EL (cell line): ENCODE results near the gene ST6GALNAC2.
"Not testable (repeated sequence)": the region's sequence is repeated elsewhere in the genome, so short reads cannot be mapped to it uniquely, and the experiment has no call there.

ENCODE experiments used
- DNase-seq: peaks from one replicate; pipeline ENCODE4 v3.0.0-alpha.2; 2016

ST6GALNAC2 gene

DNA sequence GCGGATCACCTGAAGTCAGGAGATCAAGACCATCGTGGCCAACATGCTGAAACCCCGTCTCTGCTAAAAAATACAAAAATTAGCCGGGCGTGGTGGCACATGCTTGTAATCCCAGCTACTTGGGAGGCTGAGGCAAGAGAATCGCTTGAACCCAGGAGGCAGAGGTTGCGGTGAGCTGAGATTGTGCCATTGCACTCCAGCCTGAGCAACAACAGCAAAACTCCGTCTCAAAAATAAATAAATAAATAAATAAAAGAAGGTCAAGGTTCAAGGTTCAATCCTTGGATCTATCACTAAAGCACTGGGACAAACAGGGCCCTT, 60.2 kb downstream of the ST6GALNAC2 start:
- not testable (repeated sequence) for DNase-seq

DNA sequence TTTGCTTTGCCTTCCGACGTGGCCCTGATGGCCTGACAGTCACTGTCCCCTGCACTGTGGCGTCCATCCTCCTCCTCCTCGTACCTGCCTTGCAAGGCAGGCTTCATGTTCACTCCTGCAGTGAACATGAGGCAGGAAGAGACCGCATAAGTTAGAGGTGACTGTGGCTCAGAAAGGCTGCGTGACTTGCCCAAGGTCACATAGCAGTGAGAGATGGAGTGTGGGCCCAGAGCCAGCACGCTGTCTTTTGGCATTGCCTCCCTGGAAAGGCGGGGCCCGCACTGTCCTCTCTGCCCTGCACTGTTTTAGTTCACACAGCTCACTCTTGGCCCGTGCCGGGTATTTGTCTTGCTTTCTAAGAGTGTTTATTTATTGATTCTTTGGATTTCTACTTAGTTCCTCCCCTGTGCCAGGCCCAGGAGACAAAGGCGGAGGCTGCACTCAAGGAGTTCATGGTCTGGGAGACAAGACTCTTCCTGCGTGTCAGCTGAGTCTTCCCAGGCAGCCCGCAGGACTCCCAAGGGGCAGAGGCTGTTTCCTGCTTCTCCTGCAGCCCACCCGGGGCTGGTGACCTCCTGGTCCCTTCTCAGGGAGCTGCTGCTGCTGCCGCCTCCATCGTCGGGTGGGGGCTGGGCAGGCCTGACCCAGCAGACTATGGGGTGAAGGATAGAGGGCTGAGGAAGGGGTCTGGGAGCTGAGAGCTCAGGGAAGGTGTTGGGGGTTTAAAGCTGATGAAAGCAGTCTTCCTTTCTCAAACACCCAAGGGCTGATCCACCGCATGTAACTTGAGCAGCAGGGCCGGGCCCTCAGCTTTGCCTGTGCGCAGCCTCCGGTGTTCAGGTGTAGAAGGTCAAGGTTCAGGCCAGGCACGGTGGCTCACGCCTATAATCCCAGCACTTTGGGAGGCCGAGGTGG, 60.8 kb downstream of the ST6GALNAC2 start:
- DNase-seq = no peak

DNA sequence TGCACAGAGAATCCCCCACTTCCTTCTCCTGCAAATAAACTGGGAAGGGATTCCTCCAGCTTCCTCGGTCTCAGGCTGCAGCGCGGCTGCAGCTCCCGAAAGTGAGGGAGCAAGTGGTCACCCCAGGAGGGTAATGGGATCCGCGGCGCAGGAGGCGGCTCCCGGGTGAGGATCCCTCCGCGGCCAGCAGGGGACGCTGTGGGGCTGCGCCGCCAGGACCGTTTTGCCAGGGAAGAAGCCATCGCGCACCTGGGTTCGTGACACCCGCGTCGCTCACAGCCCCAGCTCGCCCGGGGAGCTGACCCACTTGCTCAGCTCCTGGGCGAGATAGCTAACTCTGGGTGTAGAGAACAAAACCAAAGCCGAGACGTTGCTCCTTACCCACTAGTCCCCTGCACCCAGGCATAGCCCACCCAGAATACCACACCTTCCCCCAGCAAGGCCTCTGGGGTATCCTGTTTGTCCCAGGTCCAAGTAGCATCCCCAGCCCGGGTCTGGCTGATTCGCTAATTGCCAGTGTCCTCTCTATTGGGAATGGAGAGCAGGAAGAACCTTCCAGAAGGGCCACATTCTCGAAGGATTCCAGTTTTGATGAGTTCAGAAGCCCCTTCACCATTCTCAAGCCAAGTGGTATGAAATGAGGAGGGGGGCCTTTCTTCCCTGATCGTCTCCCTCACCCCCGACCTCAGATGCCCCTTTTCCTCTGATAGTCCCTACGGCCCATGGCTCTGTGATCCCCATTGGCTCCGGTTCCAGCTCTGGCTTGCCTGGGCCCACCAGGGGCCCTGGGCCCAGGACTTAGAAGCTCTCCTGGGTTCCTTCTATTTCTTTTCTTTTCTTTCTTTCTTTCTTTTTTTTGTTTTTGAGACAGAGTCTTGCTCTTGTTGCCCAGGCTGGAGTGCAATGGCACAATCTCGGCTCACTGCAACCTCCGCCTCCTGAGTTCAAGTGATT, 62.3 kb downstream of the ST6GALNAC2 start:
- peak; percentile 59 for DNase-seq

DNA sequence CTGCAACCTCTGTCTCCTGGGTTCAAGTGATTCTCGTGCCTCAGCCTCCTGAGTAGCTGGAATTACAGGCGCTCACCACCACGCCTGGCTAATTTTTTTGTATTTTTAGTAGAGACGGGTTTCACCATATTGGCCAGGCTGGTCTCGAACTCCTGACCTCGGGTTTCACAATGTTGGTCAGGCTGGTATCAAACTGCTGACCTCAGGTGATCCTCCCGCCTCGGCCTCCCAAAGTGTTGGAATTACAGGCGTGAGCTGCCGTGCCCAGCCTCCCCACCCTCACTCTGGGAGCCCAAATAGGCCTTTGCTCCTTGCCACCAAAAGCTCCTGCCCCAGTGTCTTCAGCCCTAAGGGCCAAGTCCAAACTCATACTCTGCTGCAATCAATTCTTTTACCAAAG, 64.0 kb downstream of the ST6GALNAC2 start:
- DNase-seq = not testable (repeated sequence)

DNA sequence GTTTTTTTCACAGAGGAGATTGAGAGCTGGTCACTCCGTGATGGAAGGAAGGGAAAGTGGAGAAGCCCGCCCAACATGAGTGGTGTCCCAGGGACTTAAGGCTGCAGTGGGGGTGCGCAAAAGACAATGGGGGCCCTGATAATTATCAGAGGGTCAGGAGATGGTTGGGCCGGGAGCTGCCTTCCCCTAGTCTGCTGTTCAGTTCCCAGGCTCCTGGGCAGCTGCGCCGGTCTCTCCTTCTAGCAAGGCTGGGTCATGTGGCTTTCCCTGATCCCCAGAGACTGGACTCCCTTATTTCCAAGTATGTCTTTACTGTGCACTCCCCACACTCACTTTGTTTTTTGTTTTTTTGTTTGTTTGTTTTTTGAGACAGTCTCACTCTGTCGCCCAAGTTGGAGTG, 64.4 kb downstream of the ST6GALNAC2 start:
- DNase-seq = no peak

DNA sequence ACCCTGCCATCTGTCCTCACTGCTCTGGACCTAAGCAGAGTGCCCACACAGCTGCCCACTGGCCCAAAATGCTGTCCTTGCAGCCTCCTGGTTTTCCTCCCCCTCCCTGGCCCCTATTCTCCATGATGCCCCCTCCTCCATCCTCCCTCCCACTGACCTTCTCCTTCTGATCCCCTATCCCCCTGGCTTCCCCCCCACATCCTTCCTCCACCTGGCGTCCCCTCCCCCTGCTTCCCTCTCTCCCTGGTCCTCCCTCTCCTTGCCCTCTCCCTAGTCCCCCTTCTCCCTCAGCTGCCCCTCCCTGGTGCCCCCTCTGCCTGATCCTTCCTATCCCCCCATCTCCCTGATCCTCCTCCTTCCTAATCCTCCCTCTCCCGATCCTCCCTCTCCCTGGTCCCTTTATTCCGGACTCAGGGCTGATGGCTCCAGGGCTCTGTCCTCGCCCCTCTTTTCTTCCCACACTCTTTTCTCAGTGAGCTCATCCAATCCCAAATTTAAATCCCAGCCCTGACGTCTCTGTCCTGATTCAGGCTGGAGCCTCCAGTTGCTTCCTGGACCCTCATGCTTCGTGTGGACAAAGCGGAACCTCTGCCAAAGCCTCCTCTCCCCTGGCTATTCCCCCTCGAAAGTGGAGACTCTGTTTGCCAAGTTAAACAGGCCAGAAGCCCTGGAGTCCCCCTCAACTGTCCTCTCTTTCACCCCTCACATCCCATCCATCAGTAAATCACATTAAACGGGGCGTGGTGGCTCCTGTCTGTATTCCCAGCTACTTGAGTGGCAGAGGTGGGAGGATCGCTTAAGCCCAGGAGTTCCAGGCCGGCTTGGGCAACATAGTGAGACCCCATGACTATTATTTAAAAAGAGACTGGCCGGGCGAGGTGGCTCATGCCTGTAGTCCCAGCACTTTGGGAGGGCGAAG, 66.4 kb downstream of the ST6GALNAC2 start:
- no peak for DNase-seq

DNA sequence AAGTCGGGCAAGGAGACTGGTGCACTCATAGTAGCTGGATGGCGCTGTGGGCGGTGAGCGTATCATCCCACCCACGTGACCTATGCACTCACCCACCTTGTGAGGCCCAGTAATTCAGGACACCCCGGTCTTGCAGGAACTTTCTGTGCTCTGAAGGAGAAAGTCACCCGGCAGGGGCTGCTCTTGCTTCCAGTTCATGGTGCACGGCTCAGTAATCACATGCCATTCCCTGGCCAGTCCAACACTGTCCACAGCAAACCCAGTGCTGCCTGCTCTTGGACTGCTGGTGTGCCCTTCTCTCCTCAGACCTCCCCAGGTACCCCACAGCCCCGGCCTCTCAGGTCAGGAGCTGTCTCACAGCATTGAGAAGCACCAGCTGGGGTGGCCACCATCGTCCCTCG, 68.0 kb downstream of the ST6GALNAC2 start:
- no peak for DNase-seq
